Activated CD4-positive, alpha-beta T cell treated with anti-CD3 and anti-CD28 coated beads, Interleukin-2, amount 50 U/mL, for 1 hour (primary cell): ENCODE results near the gene UGT2A1.

Experiments used
- DNase-seq: peaks from one replicate; pipeline ENCODE4 v3.0.0-alpha.2; 2020

The UGT2A1 gene

DNA sequence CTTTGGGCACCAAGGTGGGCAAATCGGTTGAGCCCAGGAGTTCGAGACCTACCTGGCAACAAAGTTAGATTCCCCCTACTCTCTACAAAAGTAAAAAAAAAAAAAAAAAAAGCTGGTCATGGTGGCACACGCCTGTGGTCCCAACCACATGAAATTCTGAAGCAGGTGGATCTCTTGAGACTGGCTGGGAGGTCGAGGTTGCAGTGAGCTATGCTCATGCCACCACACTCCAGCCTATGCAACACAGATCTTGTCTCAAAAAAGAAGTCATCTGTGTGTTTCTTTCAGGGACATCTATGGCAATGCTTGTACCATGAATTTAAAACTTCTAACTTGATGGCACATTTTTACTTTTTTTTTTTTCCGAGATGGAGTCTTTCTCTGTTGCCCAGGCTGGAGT is 68.9 kb downstream of the UGT2A1 start:
- DNase-seq = no peak

DNA sequence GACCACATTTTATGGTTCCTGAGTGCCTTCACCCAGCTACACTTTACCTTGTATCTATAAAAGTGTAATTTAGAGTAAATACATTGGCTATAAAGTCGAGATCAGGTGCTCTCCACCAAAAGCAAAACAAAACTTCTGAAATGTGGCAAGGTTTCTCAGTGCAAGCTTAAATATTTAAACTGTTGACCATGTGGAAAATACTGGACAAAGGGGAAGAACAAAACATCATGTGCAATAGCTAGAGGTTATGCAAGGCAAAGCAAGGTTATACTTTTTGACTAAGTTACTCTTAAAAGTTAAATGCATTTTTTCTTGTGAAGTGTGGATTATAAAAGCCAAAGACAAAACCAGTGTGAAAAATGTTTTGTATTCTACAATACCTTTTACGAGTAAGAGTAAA is 69.5 kb downstream of the UGT2A1 start:
- DNase-seq = no peak

DNA sequence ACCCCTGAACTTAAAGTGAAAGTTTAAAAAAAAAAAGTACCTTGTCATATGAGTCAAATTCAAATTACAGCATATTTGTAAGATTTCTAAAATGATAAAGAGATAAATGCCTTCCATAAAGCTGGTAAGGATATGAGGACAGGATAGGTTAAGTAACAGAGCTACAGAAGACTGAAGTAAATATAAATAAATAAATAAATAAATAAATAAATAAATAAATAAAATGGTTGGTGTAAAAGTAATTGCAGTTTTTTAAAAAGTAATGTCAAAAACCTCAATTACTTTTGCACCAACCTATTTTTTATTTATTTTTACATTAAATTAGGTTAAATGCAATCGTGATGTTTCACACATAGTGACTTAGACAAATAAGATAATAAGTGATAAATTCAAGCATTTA is 75.8 kb downstream of the UGT2A1 start:
- DNase-seq = no peak

DNA sequence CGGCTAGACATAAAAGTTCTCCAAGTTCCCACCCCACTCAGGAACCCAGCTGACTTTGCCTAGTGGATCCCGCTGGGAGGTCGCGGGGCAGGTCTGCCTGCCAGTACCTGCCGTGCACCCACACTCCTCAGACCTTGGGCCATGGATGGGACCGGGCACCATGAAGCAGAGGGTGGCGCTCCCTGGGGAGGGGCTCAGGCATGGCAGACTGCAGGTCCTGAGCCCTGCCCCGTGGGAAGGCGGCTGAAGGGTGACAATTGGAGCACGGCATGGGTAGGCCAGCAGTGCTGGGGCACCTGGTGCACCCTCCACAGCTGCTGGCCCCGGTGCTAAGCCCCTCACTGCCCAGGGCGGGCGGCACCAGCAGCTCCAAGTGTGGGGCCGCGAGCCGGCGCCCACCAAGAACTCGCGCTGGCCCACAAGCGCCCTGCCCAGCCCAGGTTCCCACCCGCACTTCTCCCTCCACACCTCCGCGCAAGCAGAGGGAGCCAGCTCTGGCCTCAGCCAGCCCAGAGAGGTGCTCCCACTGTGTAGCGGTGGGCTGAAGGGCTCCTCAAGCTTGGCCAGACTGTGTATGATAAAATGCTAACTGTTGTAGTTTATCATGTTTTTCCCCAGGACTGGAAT is 76.7 kb downstream of the UGT2A1 start:
- DNase-seq = no peak

DNA sequence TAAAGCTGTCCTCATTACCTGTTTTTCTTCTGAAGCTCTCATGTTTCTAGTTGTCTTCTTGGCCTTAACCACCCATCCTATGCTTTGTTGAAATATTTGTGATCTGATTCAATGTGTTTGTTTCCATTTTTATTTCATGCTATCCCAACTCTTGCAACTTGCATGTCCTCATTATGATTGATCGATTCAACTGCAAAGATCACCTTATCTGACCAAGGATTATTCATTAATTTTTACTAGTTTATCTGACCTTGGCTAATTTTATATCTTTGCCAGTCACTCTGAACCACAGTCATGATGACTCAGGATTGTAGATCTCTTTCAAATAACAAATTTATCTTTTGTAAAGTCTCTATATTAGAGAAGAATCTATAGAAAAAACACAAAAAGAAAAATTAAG is 84.3 kb downstream of the UGT2A1 start:
- no peak for DNase-seq

DNA sequence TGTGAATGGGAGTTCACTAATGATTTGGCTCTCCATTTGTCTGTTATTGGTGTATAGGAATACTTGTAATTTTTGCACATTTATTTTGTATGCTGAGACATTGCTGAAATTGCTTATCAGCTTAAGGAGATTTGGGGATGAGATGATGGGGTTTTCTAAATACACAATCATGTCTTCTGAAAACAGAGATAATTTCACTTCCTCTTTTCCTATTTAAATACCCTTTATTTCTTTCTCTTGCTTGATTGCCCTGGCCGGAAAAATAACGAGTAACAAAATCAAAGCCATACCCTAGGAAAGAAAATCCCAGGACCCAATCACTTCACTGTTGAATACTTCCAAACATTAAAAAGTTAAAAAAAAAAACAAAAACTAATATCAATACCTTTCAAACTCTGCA is 89.6 kb downstream of the UGT2A1 start:
- no peak for DNase-seq

DNA sequence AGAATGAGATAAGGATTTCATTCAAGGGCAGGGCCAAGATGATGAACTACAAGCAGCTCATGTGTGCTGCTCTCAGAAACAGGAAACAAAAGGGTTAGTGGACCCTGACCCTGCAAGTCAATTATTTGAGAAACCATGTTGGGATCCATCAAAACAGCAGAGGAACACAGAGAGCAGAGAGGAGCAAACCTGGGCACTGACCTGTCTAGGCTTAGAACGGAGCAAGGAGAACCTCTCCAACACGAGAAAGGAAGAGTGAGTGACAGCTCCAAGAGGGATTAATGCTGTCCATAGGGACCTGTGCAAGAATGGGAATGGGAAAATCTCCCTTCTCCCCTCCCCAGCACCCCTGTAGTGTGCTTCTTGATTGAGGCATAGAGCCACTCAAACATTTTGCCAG is 103.4 kb downstream of the UGT2A1 start:
- no peak for DNase-seq

DNA sequence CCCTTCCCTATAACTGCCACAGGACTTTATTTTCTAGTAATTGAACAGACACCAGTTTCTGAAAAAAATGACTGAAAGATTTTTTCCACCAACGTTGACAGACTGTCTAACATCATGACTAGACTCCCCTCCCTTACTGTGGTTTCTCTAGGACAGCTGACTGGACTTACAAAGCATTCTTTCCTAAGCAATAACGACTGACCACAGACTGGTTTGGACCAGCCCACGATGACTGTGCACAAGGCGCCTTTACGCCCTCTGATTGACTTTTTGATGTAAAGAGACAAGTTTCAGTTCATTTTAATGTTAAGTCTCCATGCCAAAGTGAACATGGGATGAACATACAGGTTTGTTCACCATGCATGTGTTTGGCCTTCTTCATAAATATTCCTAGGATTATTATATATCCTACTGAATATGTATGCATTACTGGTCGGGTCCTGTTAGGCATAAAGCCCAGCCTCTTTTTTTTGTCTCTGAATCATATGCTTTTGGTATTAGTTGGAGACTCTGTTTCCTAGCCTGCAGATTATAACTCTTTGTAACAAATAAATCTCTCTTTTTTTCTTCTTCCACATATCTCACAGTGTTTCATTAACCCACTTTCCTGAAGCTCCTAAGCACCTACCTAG is 106.8 kb downstream of the UGT2A1 start:
- DNase-seq = no peak
